NCI-H69 (cell line): ENCODE measurements around the gene ARHGEF18.
A peak's percentile ranks its signal among the peaks of the same experiment; 100 is the strongest.

ENCODE experiments used
- DNase-seq: peaks from one replicate; lab custom pipeline; 2025; lab: John Stamatoyannopoulos, UW

The ARHGEF18 gene

DNA sequence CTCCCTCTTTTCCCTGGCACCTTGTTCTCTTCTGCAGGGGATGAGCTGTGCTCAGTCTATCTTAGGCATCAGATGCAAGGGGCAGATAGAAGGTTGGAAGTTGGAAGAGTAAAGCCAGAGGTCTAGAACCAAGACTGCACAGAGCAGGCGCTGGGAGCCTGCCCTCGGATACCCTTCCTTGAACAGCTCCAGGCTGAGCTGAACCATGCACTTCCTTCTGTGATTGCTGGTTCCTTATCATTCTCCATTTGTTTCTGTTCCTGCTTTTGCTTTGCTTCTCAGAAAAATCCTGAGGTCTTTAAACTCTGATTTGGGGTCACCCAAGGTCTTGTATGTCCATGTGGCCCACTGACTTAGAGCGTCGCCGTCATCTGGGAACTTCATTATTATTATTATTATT is 36.3 kb downstream of the ARHGEF18 start:
- DNase-seq: no peak

- DNase-seq: no peak
Observed at GRCh38 chr19:7386308-7386707, 37.6 kb downstream of the ARHGEF18 start.

GRCh38 chr19:7386769-7387168 is 38.0 kb downstream of the ARHGEF18 start:
- no peak for DNase-seq

DNA sequence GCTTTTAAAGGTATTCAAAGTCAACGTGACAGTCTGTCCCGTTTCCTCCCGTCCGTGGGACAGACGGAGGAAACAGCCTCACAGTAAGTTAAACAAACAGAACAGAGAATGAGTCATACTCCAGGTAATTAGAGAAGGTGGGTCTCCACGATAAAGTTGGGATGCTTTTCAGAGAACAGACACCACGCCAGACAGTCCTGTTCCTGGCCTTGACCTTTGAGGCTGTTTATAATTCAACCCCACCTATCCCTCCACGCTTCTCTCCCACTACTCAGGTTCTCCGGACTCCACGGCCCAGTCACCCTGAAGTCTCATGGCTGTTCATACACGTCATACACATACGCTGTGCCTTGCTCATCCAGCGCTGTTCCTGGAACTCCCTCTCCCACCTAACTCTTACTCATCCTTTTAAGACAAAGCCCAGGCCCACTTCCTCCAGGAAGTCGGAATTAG is 42.5 kb downstream of the ARHGEF18 start:
- peak; percentile 66 for DNase-seq

- no peak for DNase-seq
Observed at GRCh38 chr19:7393459-7393858, 44.7 kb downstream of the ARHGEF18 start.

- no peak for DNase-seq
Observed at GRCh38 chr19:7393939-7394730, 45.4 kb downstream of the ARHGEF18 start.

DNA sequence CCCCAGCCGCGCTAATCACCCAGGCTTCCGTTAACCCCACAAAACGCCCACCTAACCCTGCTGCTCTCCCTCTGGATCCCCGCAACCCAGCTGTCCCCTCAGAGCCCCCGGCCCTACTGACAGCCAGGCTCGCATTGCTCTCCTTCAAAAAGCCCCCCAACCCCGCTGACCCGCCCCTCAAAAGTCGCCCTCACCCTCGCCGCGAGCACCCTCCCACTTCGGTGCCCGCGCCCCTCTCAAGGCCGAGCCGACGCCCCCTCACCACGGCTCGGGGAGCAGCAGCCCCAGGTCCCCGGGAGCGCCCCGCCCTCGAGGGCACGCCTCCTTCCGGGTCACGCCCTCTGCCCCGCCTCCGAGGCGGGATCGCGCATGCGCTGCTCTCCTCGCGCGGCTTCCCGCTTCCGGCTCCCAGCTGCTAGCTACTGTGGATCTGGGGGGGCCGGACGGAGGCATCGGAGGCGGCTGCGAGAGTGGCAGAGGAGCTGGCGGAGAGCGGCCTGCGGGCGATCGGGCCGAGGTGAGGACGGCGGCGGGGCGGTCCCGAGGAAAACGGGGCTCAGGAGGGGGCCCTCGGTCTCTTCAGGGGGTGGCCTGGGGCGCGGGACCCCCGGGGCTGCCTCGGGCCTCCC is 46.1 kb downstream of the ARHGEF18 start:
- DNase-seq: peak; percentile 93

DNA sequence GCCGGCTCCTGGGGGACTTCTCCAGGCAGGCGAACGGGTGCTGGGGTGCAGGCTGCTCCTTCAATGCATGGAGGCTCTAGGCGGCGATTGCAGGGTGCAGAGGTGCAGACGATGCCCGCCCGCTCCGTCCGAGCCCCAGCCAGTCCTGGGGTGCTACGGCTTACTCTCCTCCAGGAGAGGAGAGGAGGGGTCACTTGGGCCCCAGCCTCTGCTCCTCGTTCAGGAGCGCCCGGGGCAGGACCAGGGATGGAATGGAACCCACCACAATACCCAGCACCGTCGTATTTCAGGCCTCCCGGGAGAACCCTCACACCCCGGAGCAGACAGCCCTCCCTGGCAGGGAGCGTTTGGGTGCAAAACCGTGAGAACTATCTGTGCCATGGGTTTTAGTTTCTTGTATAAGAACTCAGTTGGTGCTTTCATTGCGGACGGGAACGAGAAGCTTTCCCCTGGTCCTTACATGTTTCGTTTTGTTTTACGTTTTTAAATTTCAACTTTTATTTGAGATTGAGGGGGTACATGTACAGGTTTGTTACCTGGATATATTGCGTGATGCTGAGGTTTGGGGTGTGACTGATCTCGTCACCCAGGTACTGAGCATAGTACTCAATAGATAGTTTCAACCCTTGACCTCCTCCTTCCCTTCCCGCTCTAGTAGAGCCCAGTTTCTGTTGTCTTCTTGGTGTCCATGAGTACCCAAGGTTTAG is 46.8 kb downstream of the ARHGEF18 start:
- peak; percentile 34 for DNase-seq

DNA sequence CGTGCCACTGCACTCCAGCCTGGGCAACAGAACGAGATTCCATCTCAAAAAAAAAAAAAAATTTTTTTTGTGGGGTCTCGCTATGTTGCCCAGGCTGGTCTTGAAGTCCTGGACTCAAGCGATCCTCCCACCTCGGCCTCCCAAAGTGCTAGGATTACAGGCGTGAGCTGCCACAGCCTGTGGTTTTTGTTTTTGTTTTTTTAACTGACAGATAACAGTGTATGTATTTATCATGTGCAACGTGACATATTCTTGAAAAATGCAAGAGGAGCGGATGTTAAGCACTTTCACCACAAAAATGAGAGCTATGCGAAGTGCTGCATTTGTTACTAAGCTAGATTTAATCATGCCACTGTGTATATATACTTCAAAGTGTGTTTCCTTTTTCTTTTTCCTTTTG is 49.0 kb downstream of the ARHGEF18 start:
- DNase-seq: no peak
